Measurements from ENCODE around the gene NEK3.

DNA sequence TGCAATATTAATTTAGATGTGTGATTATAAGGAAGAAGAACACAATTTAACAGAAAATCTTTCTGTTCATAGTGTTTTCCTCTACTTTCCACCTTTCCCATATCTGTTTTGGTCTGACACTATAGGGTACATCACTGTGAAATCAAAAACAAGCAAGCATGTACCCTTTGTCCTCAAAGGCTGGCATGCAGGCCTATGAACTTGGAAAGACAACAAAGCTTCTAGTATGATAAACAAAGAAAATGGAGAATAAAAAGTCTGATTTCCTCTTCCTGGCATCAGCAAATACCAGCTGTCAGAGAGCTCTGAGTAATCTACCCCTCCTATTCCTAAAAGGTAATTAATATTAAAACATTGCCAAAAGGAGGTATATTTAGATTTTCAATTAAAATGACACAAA, 5.6 kb upstream of the NEK3 start:
- TF ChIP-seq EZH2phosphoT487 (IDR thresholded peaks at IDR 0.05; ENCODE audit: insufficient read depth, low read depth) (no peak), EZH2 (IDR thresholded peaks at IDR 0.05; ENCODE audit: insufficient read depth, poor library complexity, severe bottlenecking) (no peak)
